Mammary epithelial cell (primary cell): Measurements from ENCODE around the gene ZPLD1.

ENCODE experiments used
- EZH2 ChIP-seq: IDR thresholded peaks from 2 replicates; pipeline ENCODE4 v1.6.1; 2012; ENCODE audit warnings: low read length, inconsistent platforms, borderline replicate concordance
- TF ChIP-seq, protein P1 (sequence below), 2 donors: IDR thresholded peaks in 1 of 2; conservative IDR thresholded peaks in 1 of 2; 2 replicates each; pipeline ENCODE4 v1.5.1; 2011 to 2012; ENCODE audit warnings: inconsistent platforms in 2 of 2, low read length in 2 of 2, mild to moderate bottlenecking in 2 of 2, control low read depth in 1 of 2, low read depth in 1 of 2; ENCODE audit not compliant: insufficient read depth in 1 of 2; ENCODE audit errors: extremely low read depth in 1 of 2

DNA sequence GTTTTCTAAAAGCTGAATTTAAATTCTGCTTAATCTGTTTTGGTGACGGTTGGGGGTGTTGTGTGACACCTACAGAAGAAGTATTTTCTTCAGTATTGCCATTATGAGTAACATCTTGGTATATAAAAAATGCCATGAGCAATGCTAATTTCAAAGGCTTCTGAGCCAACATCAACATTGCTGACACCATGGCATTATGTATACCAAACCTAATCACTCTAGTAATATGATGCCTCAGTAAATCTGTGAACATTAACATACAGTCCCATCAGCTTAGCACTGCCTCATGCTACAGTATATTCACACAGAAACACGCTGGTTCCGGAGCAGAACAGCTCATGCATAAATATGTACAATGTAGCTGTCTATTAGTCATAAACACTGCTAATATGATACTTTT lies 75.8 kb downstream of the ZPLD1 start:
- no peak for TF ChIP-seq EZH2
- TF ChIP-seq, protein P1, sequence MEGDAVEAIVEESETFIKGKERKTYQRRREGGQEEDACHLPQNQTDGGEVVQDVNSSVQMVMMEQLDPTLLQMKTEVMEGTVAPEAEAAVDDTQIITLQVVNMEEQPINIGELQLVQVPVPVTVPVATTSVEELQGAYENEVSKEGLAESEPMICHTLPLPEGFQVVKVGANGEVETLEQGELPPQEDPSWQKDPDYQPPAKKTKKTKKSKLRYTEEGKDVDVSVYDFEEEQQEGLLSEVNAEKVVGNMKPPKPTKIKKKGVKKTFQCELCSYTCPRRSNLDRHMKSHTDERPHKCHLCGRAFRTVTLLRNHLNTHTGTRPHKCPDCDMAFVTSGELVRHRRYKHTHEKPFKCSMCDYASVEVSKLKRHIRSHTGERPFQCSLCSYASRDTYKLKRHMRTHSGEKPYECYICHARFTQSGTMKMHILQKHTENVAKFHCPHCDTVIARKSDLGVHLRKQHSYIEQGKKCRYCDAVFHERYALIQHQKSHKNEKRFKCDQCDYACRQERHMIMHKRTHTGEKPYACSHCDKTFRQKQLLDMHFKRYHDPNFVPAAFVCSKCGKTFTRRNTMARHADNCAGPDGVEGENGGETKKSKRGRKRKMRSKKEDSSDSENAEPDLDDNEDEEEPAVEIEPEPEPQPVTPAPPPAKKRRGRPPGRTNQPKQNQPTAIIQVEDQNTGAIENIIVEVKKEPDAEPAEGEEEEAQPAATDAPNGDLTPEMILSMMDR (conservative IDR thresholded peaks at IDR 0.05 in 1 of 2, IDR thresholded peaks at IDR 0.05 in 1 of 2; ENCODE audit: extremely low read depth in 1 of 2, insufficient read depth in 1 of 2, low read depth in 1 of 2, low read length in 2 of 2): no peak
